MM.1S (cell line): ENCODE data around the gene MEIS2.

ENCODE experiments used
- CTCF ChIP-seq: fragments of 300-600 bp; sonication (generic); IDR thresholded peaks from 2 replicates; pipeline ENCODE4 v1.5.1; 2016; ENCODE audit warnings: antibody characterized with exemption, low read length, mixed read lengths
- EZH2 ChIP-seq: fragments of 300-600 bp; sonication (generic); optimal IDR thresholded peaks from 2 replicates; pipeline ENCODE3; 2017; ENCODE audit warnings: low read depth, mild to moderate bottlenecking, antibody characterized with exemption, low read length, mixed read lengths
- EZH2phosphoT487 ChIP-seq: fragments of 300-600 bp; sonication (generic); IDR thresholded peaks from 2 replicates; pipeline ENCODE4 v1.6.1; 2018; ENCODE audit warnings: antibody characterized with exemption, low read length

GRCh38 chr15:36888011-36888992, 212.0 kb downstream of the MEIS2 start:
- TF ChIP-seq EZH2 (no peak), CTCF (no peak), EZH2phosphoT487 (no peak)
